DND-41 (cell line): ENCODE measurements around the gene UNC5CL.

ENCODE experiments used
- ATAC-seq: fragments of 200-7000 bp; cut with Tn5 transposase; 3 replicates; pipeline ENCODE4 v1.9.1; 2021; ENCODE audit warnings: low read depth; ENCODE audit not compliant: insufficient read depth
- DNase-seq: peaks from one replicate; pipeline ENCODE4 v3.0.0-alpha.2; 2020
- H2AFZ ChIP-seq: 2 replicates; pipeline ENCODE4 v1.6.0; 2012; ENCODE audit warnings: low read depth, low read length
- H3K27ac ChIP-seq: 2 replicates; pipeline ENCODE4 v1.5.1; 2012; ENCODE audit warnings: low read length, inconsistent platforms
- H3K27me3 ChIP-seq: fragments of 200-600 bp; sonication (generic); 2 replicates; pipeline ENCODE4 v1.6.0; 2012; ENCODE audit warnings: low read length, mild to moderate bottlenecking, inconsistent platforms; ENCODE audit not compliant: insufficient read depth, poor library complexity
- H3K36me3 ChIP-seq: 2 replicates; pipeline ENCODE4 v1.5.1; 2012; ENCODE audit warnings: low read length, inconsistent platforms; ENCODE audit not compliant: insufficient read depth
- H3K4me1 ChIP-seq: 2 replicates; pipeline ENCODE4 v1.5.1; 2012; ENCODE audit warnings: mild to moderate bottlenecking, low read length; ENCODE audit not compliant: insufficient read depth
- H3K4me2 ChIP-seq: 2 replicates; pipeline ENCODE4 v1.6.0; 2012; ENCODE audit warnings: mild to moderate bottlenecking, moderate library complexity, low read length, inconsistent platforms; ENCODE audit not compliant: insufficient read depth
- H3K4me3 ChIP-seq, 2 experiments: fragments of 200-600 bp in 1 of 2; shearing (Covaris generic) in 1 of 2; 2 replicates each; pipeline ENCODE4 v1.5.1; 2012 to 2016; ENCODE audit warnings: inconsistent platforms in 2 of 2, low read length in 2 of 2, mild to moderate bottlenecking in 2 of 2, low read depth in 1 of 2, moderate library complexity in 1 of 2
- H3K79me2 ChIP-seq: 2 replicates; pipeline ENCODE4 v1.6.0; 2012; ENCODE audit warnings: low read length, inconsistent platforms; ENCODE audit not compliant: insufficient read depth
- H3K9ac ChIP-seq: 2 replicates; pipeline ENCODE4 v1.6.0; 2012; ENCODE audit warnings: low read depth, mild to moderate bottlenecking, inconsistent platforms, low read length, moderate library complexity
- H3K9me3 ChIP-seq: 2 replicates; pipeline ENCODE4 v1.5.1; 2012; ENCODE audit warnings: low read length, moderate library complexity, mild to moderate bottlenecking, inconsistent platforms; ENCODE audit not compliant: insufficient read depth, severe bottlenecking
- H4K20me1 ChIP-seq: 2 replicates; pipeline ENCODE4 v1.6.0; 2012; ENCODE audit warnings: low read length; ENCODE audit not compliant: insufficient read depth
- CTCF ChIP-seq: IDR thresholded peaks from 2 replicates; pipeline ENCODE4 v1.5.1; 2012; ENCODE audit warnings: borderline replicate concordance, low read length, moderate library complexity, mild to moderate bottlenecking; ENCODE audit not compliant: poor library complexity, severe bottlenecking; ENCODE audit errors: extremely low read depth
- EZH2 ChIP-seq: IDR thresholded peaks from 3 replicates; pipeline ENCODE4 v1.6.1; 2012; ENCODE audit warnings: borderline replicate concordance, low read depth, mild to moderate bottlenecking, moderate library complexity, low read length, inconsistent platforms; ENCODE audit not compliant: severe bottlenecking

Gene UNC5CL

GRCh38 chr6:41065550-41066026 lies 26.6 kb upstream of the UNC5CL start:
- Histone ChIP-seq H3K27me3 (no peaks in the 10 kb centered on the region), H3K36me3 (peaks cover 73% of the 10 kb centered on the region), H3K4me2 (no peak overlapping the region), H4K20me1 (no peaks in the 10 kb centered on the region), H3K27ac (no peak overlapping the region), H3K4me1 (peaks cover 7% of the 10 kb centered on the region), H3K79me2 (peaks cover 4% of the 10 kb centered on the region), H3K4me3 (no peak overlapping the region), H3K9me3 (no peaks in the 10 kb centered on the region), H3K9ac (no peak overlapping the region), H2AFZ (no peak overlapping the region)
- TF ChIP-seq EZH2 (no peak), CTCF (no peak)
- no peak for DNase-seq
- no peak for ATAC-seq

- peaks cover 4% of the 10 kb centered on the region; the same call in 1 of the 2 replicates for H3K4me1 ChIP-seq
- peaks cover 71% of the 10 kb centered on the region for H3K36me3 ChIP-seq
- ATAC-seq (no peak), DNase-seq (no peak)
- no peaks in the 10 kb centered on the region for H3K27me3 ChIP-seq
- H3K9ac ChIP-seq, result no peak overlapping the region
- TF ChIP-seq EZH2 (no peak), CTCF (no peak)
- H2AFZ ChIP-seq, result no peak overlapping the region
- no peaks in the 10 kb centered on the region for H4K20me1 ChIP-seq
- no peak overlapping the region for H3K27ac ChIP-seq
- H3K79me2 ChIP-seq, result 0 out of 2 replicates have a peak, but pooled peaks cover 2% of the 10 kb centered on the region
- H3K9me3 ChIP-seq, result no peaks in the 10 kb centered on the region
- H3K4me3 ChIP-seq, result no peak overlapping the region
- H3K4me2 ChIP-seq, result no peak overlapping the region
Measured at GRCh38 chr6:41064841-41065240, 25.8 kb upstream of the UNC5CL start.

- TF ChIP-seq EZH2 (no peak), CTCF (no peak)
- H3K27me3 ChIP-seq, result no peaks in the 10 kb centered on the region
- no peaks in the 10 kb centered on the region for H3K9me3 ChIP-seq
- no peak overlapping the region for H3K27ac ChIP-seq
- no peak overlapping the region for H2AFZ ChIP-seq
- H3K4me2 ChIP-seq, result no peak overlapping the region
- ATAC-seq (no peak), DNase-seq (no peak)
- H3K4me1 ChIP-seq, result peaks cover 4% of the 10 kb centered on the region; the same call in 1 of the 2 replicates
- H3K4me3 ChIP-seq, result no peak overlapping the region
- H3K36me3 ChIP-seq, result peaks cover 62% of the 10 kb centered on the region
- H4K20me1 ChIP-seq, result no peaks in the 10 kb centered on the region
- H3K79me2 ChIP-seq, result 0 out of 2 replicates have a peak, but pooled peaks cover 2% of the 10 kb centered on the region
- no peak overlapping the region for H3K9ac ChIP-seq
Measured at GRCh38 chr6:41063884-41064285, 24.9 kb upstream of the UNC5CL start.

GRCh38 chr6:41062056-41062455 lies 23.0 kb upstream of the UNC5CL start:
- no peak overlapping the region for H3K4me3 ChIP-seq
- H3K79me2 ChIP-seq, result 0 out of 2 replicates have a peak, but pooled peaks cover 2% of the 10 kb centered on the region
- H3K4me2 ChIP-seq, result no peak overlapping the region
- no peaks in the 10 kb centered on the region for H4K20me1 ChIP-seq
- ATAC-seq (no peak), DNase-seq (no peak)
- peaks cover 45% of the 10 kb centered on the region for H3K36me3 ChIP-seq
- no peak for TF ChIP-seq EZH2
- TF ChIP-seq CTCF, result no peak
- no peaks in the 10 kb centered on the region for H3K27me3 ChIP-seq
- no peaks in the 10 kb centered on the region for H3K9me3 ChIP-seq
- H3K4me1 ChIP-seq, result peaks cover 2% of the 10 kb centered on the region; the same call in 1 of the 2 replicates
- H3K27ac ChIP-seq, result no peak overlapping the region
- H2AFZ ChIP-seq, result no peak overlapping the region
- no peak overlapping the region for H3K9ac ChIP-seq
